Placental pericyte (primary cell): ENCODE measurements around the gene NUP155. TPM values are rescaled to one million over a fixed set of nuclear protein-coding genes. Genes with fewer than 3 reads are reported as not detected.

ENCODE experiments used
- small RNA-seq: library from RNA; depleted of rRNA; stranded (forward); fragments of <200 nt; gene quantifications from one replicate; pipeline ENCODE3, GENCODE V24; 2012; ENCODE audit warnings: low replicate concordance
- total RNA-seq: library from RNA; depleted of rRNA; stranded (reverse); fragments of >200 nt; gene quantifications from 2 replicates; pipeline ENCODE4 v1.2.3, GENCODE V29; 2012

The NUP155 gene
- 20.6 and 81.2 TPM in 2 replicates for total RNA-seq

GRCh38 chr5:37370864-37371726 is at the start of gene NUP155:
Gene NUP155, minus strand, starts transcription at chr5:37371106. Its CDS starts 129 bp downstream, at chr5:37370977.

GRCh38 chr5:37379100-37379628 is 8.3 kb upstream of the NUP155 start, which contains the start of gene WDR70:
Gene WDR70, plus strand, starts transcription at chr5:37379318. Its CDS starts 50 bp downstream, at chr5:37379368.

GRCh38 chr5:37248970-37249814 is 121.7 kb downstream of the NUP155 start, which contains the start of gene CPLANE1:
Gene CPLANE1, minus strand, starts transcription at chr5:37249376. Its CDS starts 1,678 bp downstream, at chr5:37247698.

Small RNA genes lying within 50 kb of the gene (small RNA-seq; reads per million reads assigned to genes)
- not detected for gene RNU7-75P

Other genes with a start within 250 kb of the NUP155 start
- gene CPLANE1, start 121.7 kb downstream of the NUP155 start, total RNA-seq, result 17.7 and 34.4 TPM in 2 replicates
- 21.3 and 33.7 TPM in 2 replicates for gene WDR70, start 8.2 kb upstream of the NUP155 start, total RNA-seq